Tongue (tissue), 2 donors: Measurements from ENCODE around the gene GPC6. TPM values are rescaled to one million over a fixed set of nuclear protein-coding genes. Genes with fewer than 3 reads are reported as not detected.

ENCODE experiments used
- DNase-seq: peaks from one replicate; pipeline ENCODE4 v3.0.0-alpha.2; 2015
- total RNA-seq: library from RNA; depleted of rRNA; stranded (reverse); fragments of >200 nt; gene quantifications from one replicate; pipeline ENCODE4 v1.2.3, GENCODE V29; 2014

Gene GPC6
- total RNA-seq, 1 donor from 2014 or later, result 27.0 TPM

GRCh38 chr13:93942016-93942415, 715.4 kb downstream of the GPC6 start:
- no peak for DNase-seq

GRCh38 chr13:93945621-93946020, 719.0 kb downstream of the GPC6 start:
- no peak for DNase-seq

GRCh38 chr13:93946994-93947393, 720.4 kb downstream of the GPC6 start:
- DNase-seq, result no peak

GRCh38 chr13:93947651-93948050, 721.0 kb downstream of the GPC6 start:
- DNase-seq, result no peak

- no peak for DNase-seq
Observed at GRCh38 chr13:93948162-93948922, 721.7 kb downstream of the GPC6 start.

- DNase-seq, result no peak
Observed at GRCh38 chr13:93951108-93951507, 724.5 kb downstream of the GPC6 start.

- no peak for DNase-seq
Observed at GRCh38 chr13:93951951-93952350, 725.3 kb downstream of the GPC6 start.

- no peak for DNase-seq
Observed at GRCh38 chr13:93953841-93954240, 727.2 kb downstream of the GPC6 start.

- DNase-seq, result no peak
Observed at GRCh38 chr13:93955904-93956303, 729.3 kb downstream of the GPC6 start.

- DNase-seq, result no peak
Observed at GRCh38 chr13:93956426-93956825, 729.8 kb downstream of the GPC6 start.

- DNase-seq, result no peak
Observed at GRCh38 chr13:93957371-93957770, 730.8 kb downstream of the GPC6 start.

- DNase-seq, result no peak
Observed at GRCh38 chr13:93959796-93960533, 733.4 kb downstream of the GPC6 start.

GRCh38 chr13:93963266-93964145, 736.9 kb downstream of the GPC6 start:
- no peak for DNase-seq

- no peak for DNase-seq
Observed at GRCh38 chr13:93964146-93964512, 737.5 kb downstream of the GPC6 start.

- no peak for DNase-seq
Observed at GRCh38 chr13:93965587-93965986, 739.0 kb downstream of the GPC6 start.

- DNase-seq, result no peak
Observed at GRCh38 chr13:93966267-93966936, 739.8 kb downstream of the GPC6 start.

GRCh38 chr13:93967286-93967685, 740.7 kb downstream of the GPC6 start:
- DNase-seq, result no peak

GRCh38 chr13:93975242-93975641, 748.6 kb downstream of the GPC6 start:
- DNase-seq, result no peak

GRCh38 chr13:93976528-93976927, 749.9 kb downstream of the GPC6 start:
- peak; percentile 51 for DNase-seq

GRCh38 chr13:93977986-93978385, 751.4 kb downstream of the GPC6 start:
- DNase-seq, result no peak

- no peak for DNase-seq
Observed at GRCh38 chr13:93981426-93981977, 754.9 kb downstream of the GPC6 start.
